HG03139 (cell line): ENCODE measurements around the gene ZNF276.
"Not testable (repeated sequence)": the region's sequence is repeated elsewhere in the genome, so short reads cannot be mapped to it uniquely, and the experiment has no call there.

Experiments
- ATAC-seq: cut with Tn5 transposase; IDR thresholded peaks from one replicate; pipeline ENCODE4 v1.9.1; 2021; ENCODE audit not compliant: unreplicated experiment

The ZNF276 gene

GRCh38 chr16:89733792-89734191 lies 12.5 kb downstream of the ZNF276 start:
- no peak for ATAC-seq

GRCh38 chr16:89736554-89736953 lies 15.2 kb downstream of the ZNF276 start:
- ATAC-seq: no peak

- no peak for ATAC-seq
Measured at GRCh38 chr16:89737341-89738071, 16.2 kb downstream of the ZNF276 start.

- ATAC-seq: no peak
Measured at GRCh38 chr16:89738072-89738377, 16.7 kb downstream of the ZNF276 start.

GRCh38 chr16:89738538-89739317 lies 17.4 kb downstream of the ZNF276 start:
- no peak for ATAC-seq

GRCh38 chr16:89739383-89739782 lies 18.0 kb downstream of the ZNF276 start:
- ATAC-seq: no peak

GRCh38 chr16:89741342-89742014 lies 20.1 kb downstream of the ZNF276 start:
- ATAC-seq: no peak

- no peak for ATAC-seq
Measured at GRCh38 chr16:89742948-89743347, 21.6 kb downstream of the ZNF276 start.

GRCh38 chr16:89744813-89745212 lies 23.5 kb downstream of the ZNF276 start:
- ATAC-seq: no peak

- no peak for ATAC-seq
Measured at GRCh38 chr16:89746043-89746442, 24.7 kb downstream of the ZNF276 start.

- ATAC-seq: no peak
Measured at GRCh38 chr16:89748076-89748475, 26.7 kb downstream of the ZNF276 start.

GRCh38 chr16:89748921-89749320 lies 27.6 kb downstream of the ZNF276 start:
- ATAC-seq: no peak

- no peak for ATAC-seq
Measured at GRCh38 chr16:89749637-89750036, 28.3 kb downstream of the ZNF276 start.

GRCh38 chr16:89759746-89760340 lies 38.5 kb downstream of the ZNF276 start:
- ATAC-seq: no peak

GRCh38 chr16:89761304-89761922 lies 40.1 kb downstream of the ZNF276 start:
- ATAC-seq: no peak

GRCh38 chr16:89764711-89765201 lies 43.4 kb downstream of the ZNF276 start:
- ATAC-seq: peak; percentile 80

- ATAC-seq: no peak
Measured at GRCh38 chr16:89765292-89765830, 44.0 kb downstream of the ZNF276 start.

- ATAC-seq: no peak
Measured at GRCh38 chr16:89770367-89770766, 49.0 kb downstream of the ZNF276 start.

- no peak for ATAC-seq
Measured at GRCh38 chr16:89775223-89775622, 53.9 kb downstream of the ZNF276 start.

- ATAC-seq: not testable (repeated sequence)
Measured at GRCh38 chr16:89778211-89778610, 56.9 kb downstream of the ZNF276 start.
